ENCODE data around the gene IL3.

- TF ChIP-seq CTCF (IDR thresholded peaks at IDR 0.05) (no peak), POLR2A (IDR thresholded peaks at IDR 0.05) (no peak)
Observed at GRCh38 chr5:132110195-132110594, 49.7 kb downstream of the IL3 start.

Measured in thyroid gland (tissue), 4 donors.